GM12891 (cell line): ENCODE data around the gene MED23.
"Not testable (repeated sequence)": the region's sequence is repeated elsewhere in the genome, so short reads cannot be mapped to it uniquely, and the experiment has no call there.

Source experiments
- DNase-seq: peaks from one replicate; pipeline ENCODE4 v3.0.0; 2011; ENCODE audit warnings: low spot score; ENCODE audit not compliant: insufficient read length
- FAIRE-seq: peaks from 2 replicates; lab custom pipeline; 2011; peaks lifted over from hg19 to GRCh38; lab: Jason Lieb, UNC
- PAX5 ChIP-seq: IDR thresholded peaks from 2 replicates; pipeline ENCODE4 v1.6.1; 2011; ENCODE audit warnings: low read length, moderate library complexity, mild to moderate bottlenecking; ENCODE audit not compliant: insufficient read depth, severe bottlenecking
- POLR2A ChIP-seq: IDR thresholded peaks from 2 replicates; pipeline ENCODE4 v1.6.1; 2011; ENCODE audit warnings: low read depth, low read length, control low read depth
- POLR2AphosphoS5 ChIP-seq: IDR thresholded peaks from 2 replicates; pipeline ENCODE4 v1.6.1; 2011; ENCODE audit warnings: low read depth, low read length, control low read depth
- POU2F2 ChIP-seq: IDR thresholded peaks from 2 replicates; pipeline ENCODE4 v1.6.1; 2011; ENCODE audit warnings: low read depth, mild to moderate bottlenecking, control low read depth, low read length, moderate library complexity
- SPI1 ChIP-seq: IDR thresholded peaks from 2 replicates; pipeline ENCODE4 v1.6.1; 2011; ENCODE audit warnings: low read depth, low read length, control low read depth
- TAF1 ChIP-seq: IDR thresholded peaks from 2 replicates; pipeline ENCODE4 v1.6.1; 2011; ENCODE audit warnings: low read depth, low read length, control low read depth

The MED23 gene

GRCh38 chr6:131558922-131559321 is 69.1 kb downstream of the MED23 start:
- FAIRE-seq (no peak), DNase-seq (no peak)
- no peak for TF ChIP-seq POLR2AphosphoS5
- TF ChIP-seq SPI1: no peak
- TF ChIP-seq PAX5: no peak
- no peak for TF ChIP-seq TAF1
- TF ChIP-seq POLR2A: no peak
- TF ChIP-seq POU2F2: no peak

GRCh38 chr6:131555992-131556391 is 72.0 kb downstream of the MED23 start:
- no peak for FAIRE-seq
- no peak for TF ChIP-seq SPI1
- no peak for TF ChIP-seq PAX5
- TF ChIP-seq POU2F2: no peak
- TF ChIP-seq TAF1: no peak
- TF ChIP-seq POLR2A: no peak
- TF ChIP-seq POLR2AphosphoS5: no peak

GRCh38 chr6:131552572-131552971 is 75.5 kb downstream of the MED23 start:
- TF ChIP-seq POU2F2 (no peak), POLR2AphosphoS5 (no peak), SPI1 (no peak), TAF1 (no peak), PAX5 (no peak), POLR2A (no peak)
- DNase-seq (no peak), FAIRE-seq (no peak)

More at GRCh38 chr6:131555992-131556391, 72.0 kb downstream of the MED23 start:
- no peak for DNase-seq

GRCh38 chr6:131551902-131552301 is 76.1 kb downstream of the MED23 start:
- FAIRE-seq (no peak), DNase-seq (no peak)
- TF ChIP-seq TAF1: no peak
- no peak for TF ChIP-seq SPI1
- TF ChIP-seq POLR2A: no peak
- TF ChIP-seq POLR2AphosphoS5: no peak
- TF ChIP-seq POU2F2: no peak
- TF ChIP-seq PAX5: no peak

GRCh38 chr6:131549811-131550210 is 78.2 kb downstream of the MED23 start:
- FAIRE-seq (no peak), DNase-seq (no peak)
- TF ChIP-seq PAX5: no peak
- TF ChIP-seq SPI1: no peak

- DNase-seq: no peak
- no peak for FAIRE-seq
These were observed 79.6 kb downstream of the MED23 start for GRCh38 chr6:131548441-131548840.

GRCh38 chr6:131547488-131547887 is 80.6 kb downstream of the MED23 start:
- FAIRE-seq: no peak
- no peak for TF ChIP-seq POLR2AphosphoS5
- no peak for TF ChIP-seq POU2F2
- no peak for TF ChIP-seq POLR2A
- no peak for TF ChIP-seq PAX5
- no peak for TF ChIP-seq TAF1
- DNase-seq: no peak

More at GRCh38 chr6:131548441-131548840, 79.6 kb downstream of the MED23 start:
- TF ChIP-seq POLR2AphosphoS5 (no peak), SPI1 (no peak), TAF1 (no peak), POU2F2 (no peak), PAX5 (no peak)

- FAIRE-seq: no peak
- no peak for TF ChIP-seq PAX5
- TF ChIP-seq POU2F2: no peak
- no peak for TF ChIP-seq SPI1
- no peak for TF ChIP-seq POLR2AphosphoS5
- no peak for TF ChIP-seq POLR2A
- no peak for TF ChIP-seq TAF1
These were observed 82.7 kb downstream of the MED23 start for GRCh38 chr6:131545317-131545716.

GRCh38 chr6:131538615-131539014 is 89.4 kb downstream of the MED23 start:
- not testable (repeated sequence) for DNase-seq, FAIRE-seq

More at GRCh38 chr6:131545317-131545716, 82.7 kb downstream of the MED23 start:
- no peak for DNase-seq

GRCh38 chr6:131532580-131533039 is 95.4 kb downstream of the MED23 start:
- DNase-seq (peak; percentile 9), FAIRE-seq (no peak)
- TF ChIP-seq TAF1: no peak
- TF ChIP-seq PAX5: no peak
- no peak for TF ChIP-seq POLR2AphosphoS5
- no peak for TF ChIP-seq SPI1
- no peak for TF ChIP-seq POU2F2
- no peak for TF ChIP-seq POLR2A

GRCh38 chr6:131531681-131532080 is 96.4 kb downstream of the MED23 start:
- not testable (repeated sequence) for DNase-seq, FAIRE-seq

- FAIRE-seq, DNase-seq: not testable (repeated sequence)
These were observed 97.1 kb downstream of the MED23 start for GRCh38 chr6:131530936-131531335.
